IgD-negative memory B cell (primary cell): ENCODE results near the gene SPTBN1. TPM values are rescaled to one million over a fixed set of nuclear protein-coding genes. Genes with fewer than 3 reads are reported as not detected.

Experiments used
- H3K27ac Mint-ChIP-seq, 3 donors: one replicate each; pipeline ENCODE4 v1.8.0; 2020 to 2022; ENCODE audit warnings: mild to moderate bottlenecking in 3 of 3, mixed read lengths in 3 of 3, moderate library complexity in 1 of 3
- H3K27me3 Mint-ChIP-seq: one replicate; pipeline ENCODE4 v1.8.0; 2021; ENCODE audit warnings: mixed read lengths
- H3K36me3 Mint-ChIP-seq: one replicate; pipeline ENCODE4 v1.8.0; 2020; ENCODE audit warnings: mild to moderate bottlenecking, mixed read lengths
- H3K4me1 Mint-ChIP-seq, 3 donors: one replicate each; pipeline ENCODE4 v1.8.0; 2020 to 2022; ENCODE audit warnings: mixed read lengths in 3 of 3, mild to moderate bottlenecking in 1 of 3
- H3K4me3 Mint-ChIP-seq, 4 donors: one replicate each; pipeline ENCODE4 v1.8.0; 2020 to 2022; ENCODE audit warnings: mild to moderate bottlenecking in 4 of 4, mixed read lengths in 4 of 4, moderate library complexity in 3 of 4
- H3K9me3 Mint-ChIP-seq, 3 donors: one replicate each; pipeline ENCODE4 v1.8.0; 2020 to 2021; ENCODE audit warnings: mixed read lengths in 3 of 3, mild to moderate bottlenecking in 1 of 3
- polyA plus RNA-seq: library from polyadenylated mRNA; unstranded; fragments of 300-500 nt; fragmentation: Illumina TruSeq; gene quantifications from one replicate; pipeline ENCODE4 v1.2.3, GENCODE V29; 2021

Gene SPTBN1
- polyA plus RNA-seq, 1 donor from 2014 or later = 57.8 TPM

- H3K4me3 Mint-ChIP-seq = peak overlapping the region in 2 of 4 donors; percentile 1 to 52
- no peaks in the 10 kb centered on the region for H3K27me3 Mint-ChIP-seq
- peaks cover 8% of the 10 kb centered on the region for H3K36me3 Mint-ChIP-seq
Observed at GRCh38 chr2:54598347-54599325, 142.5 kb downstream of the SPTBN1 start.

GRCh38 chr2:54599326-54599710 lies 143.2 kb downstream of the SPTBN1 start:
- H3K27me3 Mint-ChIP-seq = no peaks in the 10 kb centered on the region
- peak overlapping the region in 1 of 4 donors; percentile 65 for H3K4me3 Mint-ChIP-seq
- H3K36me3 Mint-ChIP-seq = peaks cover 8% of the 10 kb centered on the region

More at GRCh38 chr2:54598347-54599325, 142.5 kb downstream of the SPTBN1 start:
- H3K9me3 Mint-ChIP-seq = no peaks in the 10 kb centered on the region
- peaks cover 71 to 89% (median 74%) of the 10 kb centered on the region in 3 donors for H3K4me1 Mint-ChIP-seq
- peak overlapping the region in 1 of 3 donors; percentile 67 for H3K27ac Mint-ChIP-seq

GRCh38 chr2:54599914-54600313 lies 143.8 kb downstream of the SPTBN1 start:
- H3K9me3 Mint-ChIP-seq = no peaks in the 10 kb centered on the region
- H3K4me3 Mint-ChIP-seq = no peak overlapping the region
- H3K4me1 Mint-ChIP-seq = peaks cover 70 to 91% (median 77%) of the 10 kb centered on the region in 3 donors
- H3K27me3 Mint-ChIP-seq = no peaks in the 10 kb centered on the region
- peaks cover 8% of the 10 kb centered on the region for H3K36me3 Mint-ChIP-seq
- H3K27ac Mint-ChIP-seq = peak overlapping the region in 1 of 3 donors; percentile 47

More at GRCh38 chr2:54599326-54599710, 143.2 kb downstream of the SPTBN1 start:
- no peak overlapping the region for H3K27ac Mint-ChIP-seq
- peaks cover 70 to 88% (median 75%) of the 10 kb centered on the region in 3 donors for H3K4me1 Mint-ChIP-seq
- no peaks in the 10 kb centered on the region for H3K9me3 Mint-ChIP-seq

GRCh38 chr2:54601339-54601738 lies 145.2 kb downstream of the SPTBN1 start:
- Mint-ChIP-seq H3K4me3 (peak overlapping the region in 2 of 4 donors; percentile 27 to 78), H3K36me3 (peaks cover 4% of the 10 kb centered on the region), H3K4me1 (peaks cover 70 to 92% (median 73%) of the 10 kb centered on the region in 3 donors), H3K27ac (peak overlapping the region in 2 of 3 donors; percentile 28 to 57), H3K27me3 (no peaks in the 10 kb centered on the region), H3K9me3 (no peaks in the 10 kb centered on the region)

- peaks cover 4% of the 10 kb centered on the region for H3K36me3 Mint-ChIP-seq
- H3K9me3 Mint-ChIP-seq = no peaks in the 10 kb centered on the region
- H3K27ac Mint-ChIP-seq = peak overlapping the region; percentile 73 to 81 (median 78)
- no peaks in the 10 kb centered on the region for H3K27me3 Mint-ChIP-seq
- peak overlapping the region in 2 of 4 donors; percentile 4 to 63 for H3K4me3 Mint-ChIP-seq
- H3K4me1 Mint-ChIP-seq = peaks cover 58 to 84% (median 61%) of the 10 kb centered on the region in 3 donors
Observed at GRCh38 chr2:54602736-54603322, 146.7 kb downstream of the SPTBN1 start.

- no peaks in the 10 kb centered on the region for H3K27me3 Mint-ChIP-seq
- H3K36me3 Mint-ChIP-seq = peaks cover 8% of the 10 kb centered on the region
- peaks cover 60 to 82% (median 61%) of the 10 kb centered on the region in 3 donors for H3K4me1 Mint-ChIP-seq
- H3K27ac Mint-ChIP-seq = peak overlapping the region; percentile 50 to 78 (median 73)
- H3K4me3 Mint-ChIP-seq = peak overlapping the region in 1 of 4 donors; percentile 63
- no peaks in the 10 kb centered on the region for H3K9me3 Mint-ChIP-seq
Observed at GRCh38 chr2:54603357-54603756, 147.2 kb downstream of the SPTBN1 start.

GRCh38 chr2:54603796-54604195 lies 147.7 kb downstream of the SPTBN1 start:
- Mint-ChIP-seq H3K27me3 (no peaks in the 10 kb centered on the region), H3K9me3 (no peaks in the 10 kb centered on the region), H3K36me3 (peaks cover 10% of the 10 kb centered on the region), H3K27ac (peak overlapping the region; percentile 50 to 78 (median 73)), H3K4me1 (peaks cover 61 to 79% (median 63%) of the 10 kb centered on the region in 3 donors), H3K4me3 (peak overlapping the region in 1 of 4 donors; percentile 46)

GRCh38 chr2:54604871-54605270 lies 148.7 kb downstream of the SPTBN1 start:
- peak overlapping the region in 3 of 4 donors; percentile 4 to 81 (median 38) for H3K4me3 Mint-ChIP-seq

GRCh38 chr2:54605836-54606235 lies 149.7 kb downstream of the SPTBN1 start:
- H3K27ac Mint-ChIP-seq = peak overlapping the region in 1 of 3 donors; percentile 31
- no peaks in the 10 kb centered on the region for H3K27me3 Mint-ChIP-seq
- peaks cover 7% of the 10 kb centered on the region for H3K36me3 Mint-ChIP-seq
- H3K4me1 Mint-ChIP-seq = peaks cover 72 to 80% (median 77%) of the 10 kb centered on the region in 3 donors
- H3K9me3 Mint-ChIP-seq = no peaks in the 10 kb centered on the region
- H3K4me3 Mint-ChIP-seq = peak overlapping the region in 1 of 4 donors; percentile 56

More at GRCh38 chr2:54604871-54605270, 148.7 kb downstream of the SPTBN1 start:
- no peaks in the 10 kb centered on the region for H3K27me3 Mint-ChIP-seq
- peak overlapping the region; percentile 32 to 96 (median 33) for H3K27ac Mint-ChIP-seq
- H3K4me1 Mint-ChIP-seq = peaks cover 67 to 80% (median 72%) of the 10 kb centered on the region in 3 donors
- no peaks in the 10 kb centered on the region for H3K9me3 Mint-ChIP-seq
- peaks cover 7% of the 10 kb centered on the region for H3K36me3 Mint-ChIP-seq

- Mint-ChIP-seq H3K4me1 (peaks cover 66 to 74% (median 71%) of the 10 kb centered on the region in 3 donors), H3K9me3 (no peaks in the 10 kb centered on the region), H3K27me3 (no peaks in the 10 kb centered on the region), H3K27ac (no peak overlapping the region), H3K36me3 (peaks cover 7% of the 10 kb centered on the region), H3K4me3 (peak overlapping the region in 2 of 4 donors; percentile 32 to 52)
Observed at GRCh38 chr2:54606393-54606958, 150.3 kb downstream of the SPTBN1 start.

GRCh38 chr2:54608224-54608623 lies 152.1 kb downstream of the SPTBN1 start:
- Mint-ChIP-seq H3K4me1 (peaks cover 53 to 64% (median 62%) of the 10 kb centered on the region in 3 donors), H3K27ac (peak overlapping the region in 2 of 3 donors; percentile 3 to 13), H3K36me3 (peaks cover 12% of the 10 kb centered on the region), H3K4me3 (peak overlapping the region in 2 of 4 donors; percentile 3 to 59), H3K9me3 (no peaks in the 10 kb centered on the region), H3K27me3 (no peaks in the 10 kb centered on the region)

GRCh38 chr2:54609241-54609640 lies 153.1 kb downstream of the SPTBN1 start:
- H3K9me3 Mint-ChIP-seq = no peaks in the 10 kb centered on the region
- H3K27me3 Mint-ChIP-seq = no peaks in the 10 kb centered on the region
- H3K27ac Mint-ChIP-seq = no peak overlapping the region
- peaks cover 49 to 58% (median 56%) of the 10 kb centered on the region in 3 donors for H3K4me1 Mint-ChIP-seq
- H3K36me3 Mint-ChIP-seq = peaks cover 12% of the 10 kb centered on the region
- no peak overlapping the region for H3K4me3 Mint-ChIP-seq

- H3K4me1 Mint-ChIP-seq = peaks cover 47 to 54% (median 52%) of the 10 kb centered on the region in 3 donors
Observed at GRCh38 chr2:54609647-54610046, 153.5 kb downstream of the SPTBN1 start.

GRCh38 chr2:54610700-54611099 lies 154.6 kb downstream of the SPTBN1 start:
- Mint-ChIP-seq H3K27ac (no peak overlapping the region), H3K27me3 (no peaks in the 10 kb centered on the region), H3K36me3 (peaks cover 12% of the 10 kb centered on the region)

More at GRCh38 chr2:54609647-54610046, 153.5 kb downstream of the SPTBN1 start:
- Mint-ChIP-seq H3K9me3 (no peaks in the 10 kb centered on the region), H3K36me3 (peaks cover 12% of the 10 kb centered on the region), H3K27ac (no peak overlapping the region), H3K27me3 (no peaks in the 10 kb centered on the region), H3K4me3 (no peak overlapping the region)

More at GRCh38 chr2:54610700-54611099, 154.6 kb downstream of the SPTBN1 start:
- peak overlapping the region in 1 of 4 donors; percentile 27 for H3K4me3 Mint-ChIP-seq
- H3K4me1 Mint-ChIP-seq = peaks cover 36 to 44% (median 43%) of the 10 kb centered on the region in 3 donors
- H3K9me3 Mint-ChIP-seq = no peaks in the 10 kb centered on the region
